ENCODE results near the gene SLC25A44. TPM values are rescaled to one million over a fixed set of nuclear protein-coding genes. Genes with fewer than 3 reads are reported as not detected.
A peak's percentile ranks its signal among the peaks of the same experiment; 100 is the strongest.

SLC25A44 gene
- total RNA-seq, 4 donors from 2014 or later: 9.6 to 19.9 (median 18.9) TPM

GRCh38 chr1:156146020-156146768 is 47.7 kb upstream of the SLC25A44 start:
- 16 to 18% methylated on average over 8 to 13 of the region's 13 CpGs for WGBS, 2 donors (ENCODE audit: low coverage in 1 of 2)
- Histone ChIP-seq H3K9me3 (no peaks in the 10 kb centered on the region), H3K4me1 (peaks cover 12 to 21% (median 15%) of the 10 kb centered on the region in 4 donors), H3K27ac (peak overlapping the region in 1 of 4 donors; percentile 36), H3K27me3 (no peaks in the 10 kb centered on the region), H3K36me3 (no peaks in the 10 kb centered on the region), H3K4me3 (peak overlapping the region in 1 of 4 donors; percentile 16)
- TF ChIP-seq EP300 (IDR thresholded peaks at IDR 0.05; ENCODE audit: low read depth) (no peak), POLR2AphosphoS5 (IDR thresholded peaks at IDR 0.05) (peak in 1 of 3 donors; percentile 16), POLR2A (IDR thresholded peaks at IDR 0.05) (no peak)
- TF ChIP-seq, protein P1, sequence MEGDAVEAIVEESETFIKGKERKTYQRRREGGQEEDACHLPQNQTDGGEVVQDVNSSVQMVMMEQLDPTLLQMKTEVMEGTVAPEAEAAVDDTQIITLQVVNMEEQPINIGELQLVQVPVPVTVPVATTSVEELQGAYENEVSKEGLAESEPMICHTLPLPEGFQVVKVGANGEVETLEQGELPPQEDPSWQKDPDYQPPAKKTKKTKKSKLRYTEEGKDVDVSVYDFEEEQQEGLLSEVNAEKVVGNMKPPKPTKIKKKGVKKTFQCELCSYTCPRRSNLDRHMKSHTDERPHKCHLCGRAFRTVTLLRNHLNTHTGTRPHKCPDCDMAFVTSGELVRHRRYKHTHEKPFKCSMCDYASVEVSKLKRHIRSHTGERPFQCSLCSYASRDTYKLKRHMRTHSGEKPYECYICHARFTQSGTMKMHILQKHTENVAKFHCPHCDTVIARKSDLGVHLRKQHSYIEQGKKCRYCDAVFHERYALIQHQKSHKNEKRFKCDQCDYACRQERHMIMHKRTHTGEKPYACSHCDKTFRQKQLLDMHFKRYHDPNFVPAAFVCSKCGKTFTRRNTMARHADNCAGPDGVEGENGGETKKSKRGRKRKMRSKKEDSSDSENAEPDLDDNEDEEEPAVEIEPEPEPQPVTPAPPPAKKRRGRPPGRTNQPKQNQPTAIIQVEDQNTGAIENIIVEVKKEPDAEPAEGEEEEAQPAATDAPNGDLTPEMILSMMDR (IDR thresholded peaks at IDR 0.05): peak; percentile 64 to 85 (median 73)
- intact Hi-C loops (cut with DNase I; ENCODE audit: low total_unique reads) (loop anchor here (2.0 kb wide), 1 partner anchor 79 kb away; no protein-coding TSS in a partner anchor), in situ Hi-C loops (cut with MboI; ENCODE audit: low pct_ligation_motif_present in 1 of 4, low pct_unique_long_range_greater_than_20kb in 1 of 4, low sequenced_read_pairs in 3 of 4) (loop anchor here in 3 of 4 donors (5.0 kb wide), 2 partner anchors 76 to 81 kb away; no protein-coding TSS in a partner anchor)
- peak; percentile 55 for DNase-seq

GRCh38 chr1:156146769-156147405 is 47.0 kb upstream of the SLC25A44 start:
- no peak for TF ChIP-seq EP300 (IDR thresholded peaks at IDR 0.05; ENCODE audit: low read depth)
- TF ChIP-seq POLR2A (IDR thresholded peaks at IDR 0.05): no peak
- TF ChIP-seq, protein P1 (IDR thresholded peaks at IDR 0.05): no peak
- no peak for TF ChIP-seq POLR2AphosphoS5 (IDR thresholded peaks at IDR 0.05)
- Histone ChIP-seq H3K4me1 (peaks cover 10 to 17% (median 12%) of the 10 kb centered on the region in 4 donors), H3K27me3 (no peaks in the 10 kb centered on the region), H3K4me3 (no peak overlapping the region), H3K36me3 (no peaks in the 10 kb centered on the region), H3K9me3 (no peaks in the 10 kb centered on the region), H3K27ac (no peak overlapping the region)
- DNase-seq: no peak
- WGBS, 2 donors (ENCODE audit: low coverage in 1 of 2): 48% methylated on average over 9 of the region's 9 CpGs; no CpG with 5 or more reads in 1 of the 2 donors
- intact Hi-C loops (cut with DNase I; ENCODE audit: low total_unique reads): loop anchor here (2.0 kb wide), 1 partner anchor 78 kb away; no protein-coding TSS in a partner anchor
- in situ Hi-C loops (cut with MboI; ENCODE audit: low pct_ligation_motif_present in 1 of 4, low pct_unique_long_range_greater_than_20kb in 1 of 4, low sequenced_read_pairs in 3 of 4): loop anchor here in 3 of 4 donors (5.0 kb wide), 2 partner anchors 75 to 80 kb away; no protein-coding TSS in a partner anchor

GRCh38 chr1:156148216-156148615 is 45.7 kb upstream of the SLC25A44 start:
- H3K4me1 ChIP-seq: peaks cover 10 to 19% (median 15%) of the 10 kb centered on the region in 4 donors
- no peak overlapping the region for H3K4me3 ChIP-seq
- no peaks in the 10 kb centered on the region for H3K9me3 ChIP-seq
- intact Hi-C loops (cut with DNase I; ENCODE audit: low total_unique reads) (no loop called here), in situ Hi-C loops (cut with MboI; ENCODE audit: low pct_ligation_motif_present in 1 of 4, low pct_unique_long_range_greater_than_20kb in 1 of 4, low sequenced_read_pairs in 3 of 4) (loop anchor here in 3 of 4 donors (5.0 kb wide), 2 partner anchors 74 to 79 kb away; no protein-coding TSS in a partner anchor)
- no peak for DNase-seq
- no peaks in the 10 kb centered on the region for H3K36me3 ChIP-seq
- 60% methylated on average over 6 of the region's 6 CpGs; no CpG with 5 or more reads in 1 of the 2 donors for WGBS, 2 donors (ENCODE audit: low coverage in 1 of 2)
- H3K27ac ChIP-seq: peak overlapping the region; percentile 16 to 44 (median 32)
- TF ChIP-seq POLR2AphosphoS5 (IDR thresholded peaks at IDR 0.05) (peak in 1 of 3 donors; percentile 8), EP300 (IDR thresholded peaks at IDR 0.05; ENCODE audit: low read depth) (no peak), POLR2A (IDR thresholded peaks at IDR 0.05) (no peak)
- TF ChIP-seq, protein P1 (IDR thresholded peaks at IDR 0.05): no peak
- H3K27me3 ChIP-seq: no peaks in the 10 kb centered on the region
